ENCODE measurements around the gene COL26A1. TPM values are rescaled to one million over a fixed set of nuclear protein-coding genes. Genes with fewer than 3 reads are reported as not detected.

The COL26A1 gene
- total RNA-seq, 2 donors from 2014 or later: 3.8 to 10.3 TPM

DNA sequence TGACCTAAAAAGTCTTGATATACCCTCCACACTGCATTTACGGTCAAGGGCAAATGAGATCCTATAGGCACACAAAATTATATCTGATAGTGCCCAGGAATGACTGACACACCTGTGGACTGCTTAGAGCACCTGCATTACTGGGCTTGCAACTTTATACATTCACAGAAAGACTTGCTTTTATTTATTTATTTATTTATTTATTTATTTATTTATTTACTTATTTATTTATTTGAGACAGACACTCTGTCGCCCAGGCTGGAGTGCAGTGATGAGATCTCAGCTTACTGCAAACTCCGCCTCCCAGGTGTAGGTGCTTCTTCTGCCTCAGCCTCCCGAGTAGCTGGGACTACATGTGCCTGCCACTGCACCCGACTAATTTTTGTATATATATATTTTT lies 34.5 kb upstream of the COL26A1 start:
- H3K27me3 ChIP-seq (replicated peaks; ENCODE audit: insufficient read depth): no peaks in the 10 kb centered on the region
- WGBS: 96% methylated on average over 5 of the region's 5 CpGs
- TF ChIP-seq, protein P1, sequence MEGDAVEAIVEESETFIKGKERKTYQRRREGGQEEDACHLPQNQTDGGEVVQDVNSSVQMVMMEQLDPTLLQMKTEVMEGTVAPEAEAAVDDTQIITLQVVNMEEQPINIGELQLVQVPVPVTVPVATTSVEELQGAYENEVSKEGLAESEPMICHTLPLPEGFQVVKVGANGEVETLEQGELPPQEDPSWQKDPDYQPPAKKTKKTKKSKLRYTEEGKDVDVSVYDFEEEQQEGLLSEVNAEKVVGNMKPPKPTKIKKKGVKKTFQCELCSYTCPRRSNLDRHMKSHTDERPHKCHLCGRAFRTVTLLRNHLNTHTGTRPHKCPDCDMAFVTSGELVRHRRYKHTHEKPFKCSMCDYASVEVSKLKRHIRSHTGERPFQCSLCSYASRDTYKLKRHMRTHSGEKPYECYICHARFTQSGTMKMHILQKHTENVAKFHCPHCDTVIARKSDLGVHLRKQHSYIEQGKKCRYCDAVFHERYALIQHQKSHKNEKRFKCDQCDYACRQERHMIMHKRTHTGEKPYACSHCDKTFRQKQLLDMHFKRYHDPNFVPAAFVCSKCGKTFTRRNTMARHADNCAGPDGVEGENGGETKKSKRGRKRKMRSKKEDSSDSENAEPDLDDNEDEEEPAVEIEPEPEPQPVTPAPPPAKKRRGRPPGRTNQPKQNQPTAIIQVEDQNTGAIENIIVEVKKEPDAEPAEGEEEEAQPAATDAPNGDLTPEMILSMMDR (IDR thresholded peaks at IDR 0.05): no peak
- TF ChIP-seq POLR2A (IDR thresholded peaks at IDR 0.05) (no peak), POLR2AphosphoS5 (IDR thresholded peaks at IDR 0.05) (no peak)
- H3K9me3 ChIP-seq: no peaks in the 10 kb centered on the region
- no peaks in the 10 kb centered on the region for H3K4me1 ChIP-seq (replicated peaks)
- H3K4me3 ChIP-seq: no peak overlapping the region
- H3K36me3 ChIP-seq: no peaks in the 10 kb centered on the region
- no peak overlapping the region for H3K27ac ChIP-seq
- intact Hi-C loops (cut with DNase I): no loop called here
- no peak for DNase-seq (ENCODE audit: low spot score)

GRCh38 chr7:101330011-101330484 lies 32.6 kb upstream of the COL26A1 start:
- intact Hi-C loops (cut with DNase I): no loop called here
- Histone ChIP-seq H3K4me3 (no peak overlapping the region), H3K27me3 (replicated peaks; ENCODE audit: insufficient read depth) (no peaks in the 10 kb centered on the region), H3K9me3 (no peaks in the 10 kb centered on the region), H3K27ac (no peak overlapping the region), H3K36me3 (no peaks in the 10 kb centered on the region), H3K4me1 (replicated peaks) (no peaks in the 10 kb centered on the region)
- WGBS: 43% methylated on average over 15 of the region's 15 CpGs
- TF ChIP-seq POLR2A (IDR thresholded peaks at IDR 0.05): no peak
- no peak for DNase-seq (ENCODE audit: low spot score)

DNA sequence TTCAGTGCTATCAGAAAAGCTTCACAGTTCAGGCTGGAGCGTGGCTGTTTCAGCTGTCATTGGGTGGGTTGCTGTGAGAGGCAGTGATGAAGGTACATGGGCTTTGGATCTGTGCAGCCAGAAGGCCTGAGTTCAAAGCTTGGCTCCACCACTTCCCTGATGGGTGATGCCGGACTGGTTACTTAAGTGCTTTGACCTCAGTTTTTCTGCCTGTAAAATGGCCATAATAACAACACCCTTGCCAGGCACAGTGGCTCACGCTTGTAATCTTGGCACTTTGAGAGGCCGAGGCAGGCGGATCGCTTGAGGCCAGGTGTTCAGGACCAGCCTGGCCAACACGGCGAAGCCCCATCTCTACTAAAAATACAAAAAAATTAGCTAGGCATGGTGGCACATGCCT lies 30.6 kb upstream of the COL26A1 start:
- no peaks in the 10 kb centered on the region for H3K9me3 ChIP-seq
- WGBS: 95% methylated on average over 8 of the region's 8 CpGs
- H3K4me3 ChIP-seq: no peak overlapping the region
- no peaks in the 10 kb centered on the region for H3K4me1 ChIP-seq (replicated peaks)
- H3K27me3 ChIP-seq (replicated peaks; ENCODE audit: insufficient read depth): no peaks in the 10 kb centered on the region
- H3K27ac ChIP-seq: no peak overlapping the region
- no peaks in the 10 kb centered on the region for H3K36me3 ChIP-seq
- DNase-seq (ENCODE audit: low spot score): no peak
- no peak for TF ChIP-seq POLR2AphosphoS5 (IDR thresholded peaks at IDR 0.05)
- TF ChIP-seq POLR2A (IDR thresholded peaks at IDR 0.05): no peak
- TF ChIP-seq, protein P1 (IDR thresholded peaks at IDR 0.05): no peak
- intact Hi-C loops (cut with DNase I): no loop called here

- TF ChIP-seq, protein P1 (IDR thresholded peaks at IDR 0.05): no peak
- no peak for TF ChIP-seq POLR2A (IDR thresholded peaks at IDR 0.05)
- no peak for TF ChIP-seq POLR2AphosphoS5 (IDR thresholded peaks at IDR 0.05)
Observed at GRCh38 chr7:101333912-101334311, 28.8 kb upstream of the COL26A1 start.

DNA sequence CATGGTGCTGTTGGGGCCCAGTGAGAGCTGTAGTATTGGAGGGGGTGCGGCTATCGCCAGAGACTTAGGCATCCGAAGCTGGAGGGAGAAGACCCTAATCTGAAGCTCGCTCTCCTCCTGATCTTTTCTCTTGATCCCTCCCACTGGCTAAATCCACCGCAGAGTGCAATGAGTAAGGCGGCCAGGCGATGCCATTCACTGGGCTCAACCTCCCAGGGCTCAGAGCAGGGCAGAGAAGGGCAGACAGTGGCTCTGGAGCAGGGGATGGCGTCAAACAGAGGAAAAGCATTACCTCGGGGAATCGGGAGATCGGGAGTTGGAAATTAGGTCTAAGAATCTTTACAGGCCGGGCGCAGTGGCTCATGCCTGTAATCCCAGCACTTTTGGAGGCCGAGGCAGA lies 22.3 kb upstream of the COL26A1 start:
- Histone ChIP-seq H3K27me3 (replicated peaks; ENCODE audit: insufficient read depth) (no peaks in the 10 kb centered on the region), H3K27ac (no peak overlapping the region), H3K9me3 (no peaks in the 10 kb centered on the region), H3K36me3 (no peaks in the 10 kb centered on the region), H3K4me3 (no peak overlapping the region), H3K4me1 (replicated peaks) (no peaks in the 10 kb centered on the region)
- no peak for TF ChIP-seq POLR2AphosphoS5 (IDR thresholded peaks at IDR 0.05)
- TF ChIP-seq POLR2A (IDR thresholded peaks at IDR 0.05): no peak
- TF ChIP-seq, protein P1 (IDR thresholded peaks at IDR 0.05): no peak
- DNase-seq (ENCODE audit: low spot score): no peak
- intact Hi-C loops (cut with DNase I): no loop called here
- 91% methylated on average over 14 of the region's 14 CpGs for WGBS

More at GRCh38 chr7:101333912-101334311, 28.8 kb upstream of the COL26A1 start:
- H3K9me3 ChIP-seq: no peaks in the 10 kb centered on the region
- H3K27ac ChIP-seq: no peak overlapping the region
- H3K27me3 ChIP-seq (replicated peaks; ENCODE audit: insufficient read depth): no peaks in the 10 kb centered on the region
- intact Hi-C loops (cut with DNase I): no loop called here
- no peaks in the 10 kb centered on the region for H3K4me1 ChIP-seq (replicated peaks)
- DNase-seq (ENCODE audit: low spot score): no peak
- WGBS: 66% methylated on average over 5 of the region's 5 CpGs
- no peak overlapping the region for H3K4me3 ChIP-seq
- no peaks in the 10 kb centered on the region for H3K36me3 ChIP-seq
